Activated CD8-positive, alpha-beta memory T cell treated with anti-CD3 and anti-CD28 coated beads, Interleukin-2, amount 50 U/mL, for 1 hour (primary cell): ENCODE measurements around the gene TMEFF1.

ENCODE experiments used
- DNase-seq: peaks from one replicate; pipeline ENCODE4 v3.0.0-alpha.2; 2020; ENCODE audit errors: extremely low read depth

Gene TMEFF1

DNA sequence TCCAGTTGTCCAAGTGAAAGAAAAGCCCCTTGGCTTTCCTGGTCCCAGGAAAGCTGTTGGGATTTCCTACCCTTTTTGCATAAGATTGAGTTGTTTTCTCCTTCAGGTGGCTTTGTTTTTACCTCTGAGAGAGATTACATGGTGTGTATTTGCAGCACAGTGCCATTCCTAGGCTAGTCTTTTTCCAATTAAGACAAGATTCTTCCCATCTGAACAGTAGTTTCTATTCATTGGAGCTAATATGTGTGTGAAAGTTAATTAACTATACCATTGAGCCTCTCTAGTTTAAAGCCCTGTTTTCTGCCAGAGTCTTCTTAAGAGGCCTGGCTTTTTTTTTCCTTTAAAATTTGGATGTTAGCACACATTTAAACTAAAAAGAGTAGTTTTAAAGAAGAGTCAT, 25.9 kb upstream of the TMEFF1 start:
- no peak for DNase-seq

GRCh38 chr9:100448266-100448665, 24.7 kb upstream of the TMEFF1 start:
- DNase-seq = no peak

GRCh38 chr9:100449420-100449819, 23.5 kb upstream of the TMEFF1 start:
- DNase-seq = no peak

GRCh38 chr9:100452894-100453293, 20.1 kb upstream of the TMEFF1 start:
- DNase-seq = no peak

GRCh38 chr9:100455470-100455869, 17.5 kb upstream of the TMEFF1 start:
- DNase-seq = no peak

- DNase-seq = no peak
These were observed 15.4 kb upstream of the TMEFF1 start for GRCh38 chr9:100457517-100457916.

- DNase-seq = no peak
These were observed 13.0 kb upstream of the TMEFF1 start for GRCh38 chr9:100459963-100460362.

DNA sequence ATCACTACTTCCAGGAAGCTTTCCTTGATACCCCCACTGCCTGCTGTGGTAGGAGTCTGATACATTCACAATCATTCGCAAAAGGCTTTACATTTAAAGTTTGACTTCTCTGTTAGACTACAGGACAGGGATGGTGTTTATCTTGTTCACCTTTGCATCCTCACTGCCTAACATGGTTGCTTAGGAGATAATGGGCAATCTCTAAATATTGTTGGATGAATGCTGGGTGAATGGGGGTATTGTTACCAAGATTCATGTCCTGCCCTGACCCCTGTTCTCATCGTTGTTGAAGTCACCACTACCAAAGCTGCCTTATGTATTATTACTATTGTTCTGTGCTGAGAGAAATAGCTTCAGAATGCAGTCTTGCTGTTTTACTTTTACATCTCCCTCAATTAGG, 7.7 kb upstream of the TMEFF1 start:
- DNase-seq = no peak

DNA sequence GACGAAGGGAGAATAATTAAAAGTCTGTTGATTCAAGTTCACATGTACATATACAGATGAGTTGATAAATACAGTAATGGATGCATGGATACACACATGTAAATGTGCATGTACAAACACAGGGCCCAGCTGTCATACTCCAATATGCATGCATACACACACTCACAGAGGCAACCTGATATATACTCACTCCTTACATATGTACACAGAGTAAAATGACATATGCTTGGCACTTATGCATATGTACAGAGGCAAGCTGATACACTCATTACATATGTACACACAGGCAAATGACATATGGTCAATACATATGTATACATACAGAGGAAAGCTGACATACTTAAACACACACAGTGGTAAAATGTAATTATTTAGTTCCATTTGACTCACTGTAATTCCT, 7.2 kb upstream of the TMEFF1 start:
- DNase-seq = no peak

GRCh38 chr9:100466171-100466828, 6.6 kb upstream of the TMEFF1 start:
- DNase-seq = no peak

- DNase-seq = no peak
These were observed 6.1 kb upstream of the TMEFF1 start for GRCh38 chr9:100466829-100467221.

DNA sequence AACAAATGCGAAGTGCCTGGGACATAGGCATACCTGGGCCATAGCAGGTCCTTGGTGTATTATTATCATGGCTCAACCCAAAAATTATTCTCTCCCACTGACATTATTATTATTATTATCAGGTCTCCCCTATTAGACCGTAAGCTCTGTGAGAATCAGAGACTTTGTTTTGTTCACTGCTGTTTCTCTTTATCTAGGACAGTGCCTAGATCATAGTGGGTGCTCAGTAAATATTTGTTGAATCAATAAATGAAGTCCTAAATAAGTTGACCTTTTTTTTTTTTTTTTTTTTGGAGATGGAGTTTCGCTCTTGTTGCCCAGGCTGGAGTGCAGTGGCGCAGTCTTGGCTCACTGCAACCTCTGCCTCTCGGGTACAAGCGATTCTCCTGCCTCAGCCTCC, 4.9 kb upstream of the TMEFF1 start:
- DNase-seq = no peak

GRCh38 chr9:100472268-100472667, 681 bp upstream of the TMEFF1 start:
- no peak for DNase-seq

- no peak for DNase-seq
These were observed 530 bp downstream of the TMEFF1 start for GRCh38 chr9:100473276-100474081.

GRCh38 chr9:100474082-100474923, 1.4 kb downstream of the TMEFF1 start:
- DNase-seq = no peak

- no peak for DNase-seq
These were observed 2.0 kb downstream of the TMEFF1 start for GRCh38 chr9:100474924-100475276.

DNA sequence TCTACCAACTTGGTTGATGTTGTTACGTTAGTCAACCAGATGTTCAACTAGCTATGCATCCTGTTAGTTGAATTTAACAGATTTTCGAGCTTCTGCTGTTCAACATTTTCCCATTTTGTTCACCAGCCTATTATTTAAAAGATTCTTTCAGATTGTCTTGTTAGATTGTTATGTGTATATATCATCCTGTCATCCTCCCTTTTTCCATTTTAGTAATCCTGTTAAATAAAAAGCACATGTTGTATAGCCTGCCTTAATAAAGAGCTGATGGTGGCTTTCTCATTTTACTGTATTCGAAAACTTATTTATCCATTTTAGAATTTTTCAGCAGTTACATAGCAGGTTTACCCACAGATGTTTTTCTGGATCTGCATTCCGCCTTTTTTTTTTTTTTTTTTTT, 4.3 kb downstream of the TMEFF1 start:
- no peak for DNase-seq

- DNase-seq = no peak
These were observed 5.2 kb downstream of the TMEFF1 start for GRCh38 chr9:100478192-100478591.

DNA sequence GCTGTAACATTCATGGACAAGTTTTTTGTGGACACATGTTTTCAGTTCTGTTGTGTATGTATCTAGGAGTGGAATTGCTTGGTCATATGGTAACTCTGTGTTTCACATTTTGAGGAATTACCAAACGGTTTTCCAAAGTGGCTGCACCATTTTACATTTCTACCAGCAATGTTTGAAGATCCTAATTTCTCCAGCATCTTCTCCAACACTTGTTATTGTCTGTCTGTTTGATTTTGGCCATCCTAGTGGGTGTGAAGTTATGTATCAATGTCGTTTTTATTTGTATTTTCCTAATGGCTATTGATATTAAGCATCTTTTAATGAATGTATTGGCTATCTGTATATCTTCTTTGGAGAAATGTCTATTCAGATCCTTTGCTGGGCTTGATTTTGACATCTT, 6.9 kb downstream of the TMEFF1 start:
- DNase-seq = no peak

DNA sequence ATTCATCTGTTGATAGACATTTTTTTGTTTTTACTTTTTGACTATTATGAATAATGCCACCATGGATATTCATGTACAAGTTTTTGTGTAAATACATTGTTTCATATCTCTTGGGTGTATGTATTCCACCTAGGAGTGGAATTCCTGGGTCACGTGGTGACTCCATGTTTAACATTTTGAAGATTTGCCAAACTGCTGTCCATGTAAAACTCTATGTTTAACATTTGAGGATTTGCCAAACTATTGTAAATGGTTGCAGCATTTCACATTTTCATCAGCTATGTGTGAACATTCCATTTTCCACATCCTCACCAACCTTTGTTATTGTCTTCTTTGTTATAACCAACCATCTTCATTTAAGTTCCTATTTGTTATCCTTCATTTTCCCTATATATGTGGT, 12.2 kb downstream of the TMEFF1 start:
- no peak for DNase-seq

- DNase-seq = no peak
These were observed 13.7 kb downstream of the TMEFF1 start for GRCh38 chr9:100486479-100487176.

GRCh38 chr9:100488177-100488576, 15.2 kb downstream of the TMEFF1 start:
- DNase-seq = no peak
